Glutamatergic neuron (in vitro differentiated cells): Measurements from ENCODE around the gene SLC26A5. TPM values are rescaled to one million over a fixed set of nuclear protein-coding genes. Genes with fewer than 3 reads are reported as not detected.

Experiments
- DNase-seq: peaks from one replicate; pipeline ENCODE4 v3.0.0; 2022
- H3K27ac Mint-ChIP-seq: one replicate; pipeline ENCODE4 v1.8.0; 2020; ENCODE audit warnings: mild to moderate bottlenecking, mixed read lengths, inconsistent platforms; ENCODE audit not compliant: unreplicated experiment
- H3K27me3 Mint-ChIP-seq: one replicate; pipeline ENCODE4 v1.8.0; 2020; ENCODE audit warnings: mild to moderate bottlenecking, moderate library complexity, mixed read lengths, inconsistent platforms; ENCODE audit not compliant: unreplicated experiment
- H3K36me3 Mint-ChIP-seq: one replicate; pipeline ENCODE4 v1.8.0; 2020; ENCODE audit warnings: mild to moderate bottlenecking, mixed read lengths, inconsistent platforms; ENCODE audit not compliant: unreplicated experiment
- H3K4me1 Mint-ChIP-seq: one replicate; pipeline ENCODE4 v1.8.0; 2020; ENCODE audit warnings: mild to moderate bottlenecking, low read depth, mixed read lengths, inconsistent platforms; ENCODE audit not compliant: unreplicated experiment
- H3K4me3 Mint-ChIP-seq: one replicate; pipeline ENCODE4 v1.8.0; 2020; ENCODE audit warnings: mild to moderate bottlenecking, mixed read lengths, inconsistent platforms; ENCODE audit not compliant: unreplicated experiment
- H3K9me3 Mint-ChIP-seq: one replicate; pipeline ENCODE4 v1.8.0; 2020; ENCODE audit warnings: mild to moderate bottlenecking, moderate library complexity, mixed read lengths, inconsistent platforms; ENCODE audit not compliant: unreplicated experiment
- CTCF ChIP-seq: fragments of 200-600 bp; sonication (generic); IDR thresholded peaks from one replicate; pipeline ENCODE4 v1.5.0; 2021; ENCODE audit not compliant: partially characterized antibody, unreplicated experiment
- total RNA-seq: library from RNA; stranded (reverse); fragmentation: NEBNext Ultra II Directional; extraction: Animal tissue kit (Norgen Biotek cat#: 25700); gene quantifications from one replicate; pipeline ENCODE4 v1.2.1, GENCODE V29; 2021; ENCODE audit not compliant: unreplicated experiment

The SLC26A5 gene
- total RNA-seq, 1 donor from 2014 or later, result not detected

GRCh38 chr7:103346396-103346795 lies 99.6 kb downstream of the SLC26A5 start:
- no peak for DNase-seq
- Mint-ChIP-seq H3K9me3 (no peaks in the 10 kb centered on the region), H3K4me3 (no peak overlapping the region), H3K27ac (no peak overlapping the region), H3K27me3 (no peaks in the 10 kb centered on the region), H3K4me1 (peaks cover 11% of the 10 kb centered on the region), H3K36me3 (no peaks in the 10 kb centered on the region)
- TF ChIP-seq CTCF, result no peak

GRCh38 chr7:103344453-103345149 lies 101.4 kb downstream of the SLC26A5 start, which contains the start of gene DNAJC2:
Gene DNAJC2 (minus strand): TSS chr7:103344767. CDS start chr7:103344622, 145 bp downstream.
- Mint-ChIP-seq H3K9me3 (no peaks in the 10 kb centered on the region), H3K27me3 (no peaks in the 10 kb centered on the region), H3K27ac (peak within 1 kb of the TSS; percentile 75), H3K36me3 (no peaks in the 10 kb centered on the region), H3K4me3 (peak within 1 kb of the TSS; percentile 98), H3K4me1 (peaks cover 6% of the 10 kb centered on the region)
- peak; percentile 82 for DNase-seq
- TF ChIP-seq CTCF, result no peak

GRCh38 chr7:103343758-103344452 lies 102.1 kb downstream of the SLC26A5 start:
- Mint-ChIP-seq H3K4me3 (peak overlapping the region; percentile 98), H3K27me3 (peaks cover 2% of the 10 kb centered on the region), H3K9me3 (no peaks in the 10 kb centered on the region), H3K4me1 (peaks cover 4% of the 10 kb centered on the region), H3K27ac (peak overlapping the region; percentile 71), H3K36me3 (no peaks in the 10 kb centered on the region)
- no peak for DNase-seq
- no peak for TF ChIP-seq CTCF

- peaks cover 2% of the 10 kb centered on the region for H3K27me3 Mint-ChIP-seq
- no peak for DNase-seq
- no peak overlapping the region for H3K27ac Mint-ChIP-seq
- H3K4me1 Mint-ChIP-seq, result peaks cover under 1% of the 10 kb centered on the region
- H3K4me3 Mint-ChIP-seq, result peak overlapping the region; percentile 98
- H3K9me3 Mint-ChIP-seq, result no peaks in the 10 kb centered on the region
- H3K36me3 Mint-ChIP-seq, result no peaks in the 10 kb centered on the region
- no peak for TF ChIP-seq CTCF
These were observed 102.7 kb downstream of the SLC26A5 start for GRCh38 chr7:103343332-103343731.

GRCh38 chr7:103341466-103341865 lies 104.5 kb downstream of the SLC26A5 start:
- no peak for TF ChIP-seq CTCF
- Mint-ChIP-seq H3K36me3 (no peaks in the 10 kb centered on the region), H3K9me3 (no peaks in the 10 kb centered on the region), H3K4me1 (no peaks in the 10 kb centered on the region), H3K4me3 (no peak overlapping the region), H3K27me3 (peaks cover 2% of the 10 kb centered on the region), H3K27ac (peak overlapping the region; percentile 35)
- no peak for DNase-seq
